CD4-positive, alpha-beta T cell treated with Interferon alpha-2 for 1 hour (primary cell): ENCODE results near the gene POGZ.

ENCODE experiments used
- DNase-seq, 2 donors: peaks; one replicate each; pipeline ENCODE4 v3.0.0-alpha.2; 2020 to 2022

POGZ gene

GRCh38 chr1:151370211-151370911 lies 88.9 kb downstream of the POGZ start:
- no peak for DNase-seq

DNA sequence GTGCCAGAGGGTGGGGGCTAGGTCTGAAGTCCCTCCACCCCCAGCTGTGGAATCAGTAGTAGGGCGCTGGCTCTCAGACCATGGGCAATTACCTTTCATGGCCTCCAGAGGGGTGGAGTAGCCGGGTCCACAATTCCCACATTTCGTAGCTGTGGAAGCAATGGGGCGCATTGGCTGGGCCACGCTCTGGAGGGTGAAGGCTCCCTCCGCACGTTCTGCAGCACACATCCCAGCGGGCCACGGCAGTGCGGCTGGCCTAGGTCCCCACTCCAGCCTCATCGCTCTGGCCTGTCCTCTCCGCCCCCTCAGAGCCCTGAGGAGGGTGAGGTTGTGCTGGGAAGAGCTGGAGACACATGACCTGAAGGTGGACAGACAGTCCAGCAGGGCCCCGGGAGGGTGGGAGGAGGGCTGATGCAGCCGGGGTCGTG lies 89.7 kb downstream of the POGZ start:
- DNase-seq: no peak

DNA sequence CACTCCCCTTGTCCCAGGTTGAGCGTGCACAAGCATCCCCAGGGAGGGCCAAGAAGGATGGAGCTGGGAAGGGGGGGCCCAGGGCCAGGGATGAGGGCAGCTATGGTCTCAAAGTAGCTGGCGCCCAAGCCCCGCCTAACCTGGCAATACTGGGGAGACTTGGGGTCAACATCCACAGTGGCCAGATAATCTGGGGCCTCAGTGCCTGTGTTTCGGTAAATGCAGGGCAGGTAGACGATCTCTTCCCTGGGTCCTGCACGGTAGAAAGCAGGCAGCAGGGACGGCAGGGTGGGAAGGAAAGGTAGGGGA lies 90.0 kb downstream of the POGZ start:
- no peak for DNase-seq

DNA sequence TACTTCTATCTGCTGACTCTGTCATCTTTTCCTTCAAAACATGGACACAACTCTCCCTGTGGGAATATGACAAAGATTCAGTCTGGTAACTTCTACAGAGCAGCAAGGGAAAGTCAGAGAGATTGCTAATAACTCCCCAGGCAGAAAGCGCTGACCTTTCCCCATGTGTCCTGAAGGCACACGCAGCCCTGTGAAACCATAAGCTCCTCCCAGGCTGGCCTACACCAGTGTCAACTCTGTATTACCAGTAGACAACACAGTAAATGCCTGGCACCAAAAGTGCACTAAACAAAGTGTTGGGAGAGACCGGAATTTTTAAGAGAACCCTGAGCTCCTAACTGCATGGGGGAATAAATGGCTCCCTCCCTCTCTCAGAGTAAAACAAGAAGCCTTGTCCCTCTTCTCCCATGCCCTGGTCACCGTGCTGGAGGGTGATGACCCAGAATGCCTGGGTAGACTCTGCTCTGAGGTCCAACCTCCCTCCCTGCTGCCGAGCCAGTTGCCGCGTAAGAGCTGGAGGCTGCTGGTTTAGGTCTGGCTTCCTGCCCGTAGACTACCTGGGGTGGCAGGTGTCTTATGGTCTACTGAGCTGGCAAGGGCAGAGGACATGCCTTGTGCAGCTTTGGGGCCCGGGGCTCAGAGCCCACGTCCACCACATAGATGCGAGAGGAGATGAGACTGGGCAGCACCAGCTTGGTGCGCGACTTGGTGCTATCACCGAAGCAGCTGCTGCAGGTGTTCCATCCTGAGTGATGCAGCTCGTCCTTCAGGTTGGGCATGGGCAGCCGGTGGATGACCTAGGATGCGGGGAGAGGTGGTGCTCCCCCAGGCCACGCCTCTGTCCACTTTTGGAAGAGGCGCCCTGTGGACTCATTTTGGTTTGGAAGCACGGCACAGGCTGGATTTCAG lies 90.6 kb downstream of the POGZ start:
- DNase-seq: no peak

DNA sequence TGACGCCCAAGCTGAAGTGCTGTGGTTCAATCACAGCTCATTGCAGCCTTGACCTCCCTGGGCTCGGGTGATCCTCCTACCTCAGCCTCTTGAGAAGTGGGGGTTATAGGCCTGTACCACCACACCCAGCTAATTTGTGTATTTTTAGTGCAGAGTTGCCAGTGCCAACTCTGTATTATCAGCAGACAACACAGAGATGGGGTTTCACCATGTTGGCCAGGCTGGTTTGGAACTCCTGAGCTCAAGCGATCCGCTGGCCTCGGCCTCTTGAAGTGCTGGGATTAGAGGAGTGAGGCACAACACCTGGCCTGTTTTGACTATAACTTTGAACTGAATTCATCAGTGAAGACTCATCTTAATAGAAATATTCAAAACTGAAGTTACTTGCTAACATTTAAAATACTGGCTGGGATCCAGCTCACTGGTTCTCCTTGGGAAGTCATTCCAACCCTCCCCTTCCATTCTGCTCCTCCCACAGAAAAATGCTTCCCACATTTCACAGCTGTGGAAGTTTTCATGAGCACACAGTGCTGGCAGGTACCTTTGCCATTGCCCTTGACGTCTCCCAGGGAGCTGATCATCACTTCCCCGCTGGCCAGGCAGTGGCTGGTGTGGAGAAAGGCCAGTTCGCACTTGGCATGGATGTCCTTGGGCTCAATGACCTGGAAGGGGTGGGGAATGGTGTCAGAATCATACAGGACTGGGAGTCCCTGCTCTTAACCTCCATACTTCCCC lies 91.5 kb downstream of the POGZ start:
- DNase-seq: no peak

GRCh38 chr1:151364996-151365395 lies 94.3 kb downstream of the POGZ start:
- DNase-seq: no peak

GRCh38 chr1:151362308-151363155 lies 96.8 kb downstream of the POGZ start:
- DNase-seq: no peak

GRCh38 chr1:151361883-151362282 lies 97.4 kb downstream of the POGZ start:
- DNase-seq: no peak

- DNase-seq: no peak
These were observed 102.6 kb downstream of the POGZ start for GRCh38 chr1:151356696-151357095.
